ENCODE data around the gene ANGPTL5. TPM values are rescaled to one million over a fixed set of nuclear protein-coding genes. Genes with fewer than 3 reads are reported as not detected.
A peak's percentile ranks its signal among the peaks of the same experiment; 100 is the strongest.

The ANGPTL5 gene
- total RNA-seq, 4 donors from 2014 or later = 0.24 TPM; not detected in 3

- no peaks in the 10 kb centered on the region for H3K27me3 ChIP-seq
- peak in 1 of 2 donors; percentile 48 for DNase-seq
- H3K27ac ChIP-seq = peak overlapping the region; percentile 86 to 94
- intact Hi-C loops (cut with DNase I; ENCODE audit: low total_unique reads) = no loop called here
- H3K4me1 ChIP-seq = peaks cover 0 to 5% of the 10 kb centered on the region in 2 donors
- no peaks in the 10 kb centered on the region for H3K36me3 ChIP-seq
- TF ChIP-seq CTCF (IDR thresholded peaks at IDR 0.05) = no peak
- no peak for TF ChIP-seq POLR2A (IDR thresholded peaks at IDR 0.05)
- no peaks in the 10 kb centered on the region for H3K9me3 ChIP-seq
- peak overlapping the region; percentile 76 to 83 for H3K4me3 ChIP-seq
Measured at GRCh38 chr11:101914341-101914737, 2.0 kb downstream of the ANGPTL5 start.

- DNase-seq = no peak
- no peak for TF ChIP-seq CTCF (IDR thresholded peaks at IDR 0.05)
- TF ChIP-seq POLR2A (IDR thresholded peaks at IDR 0.05) = no peak
- peaks cover 0 to 5% of the 10 kb centered on the region in 2 donors for H3K4me1 ChIP-seq
- H3K9me3 ChIP-seq = no peaks in the 10 kb centered on the region
- intact Hi-C loops (cut with DNase I; ENCODE audit: low total_unique reads) = no loop called here
- no peak overlapping the region for H3K4me3 ChIP-seq
- peak overlapping the region; percentile 86 to 94 for H3K27ac ChIP-seq
- no peaks in the 10 kb centered on the region for H3K36me3 ChIP-seq
- H3K27me3 ChIP-seq = no peaks in the 10 kb centered on the region
Measured at GRCh38 chr11:101913656-101914055, 2.7 kb downstream of the ANGPTL5 start.

GRCh38 chr11:101912823-101913284 is 3.5 kb downstream of the ANGPTL5 start:
- H3K27ac ChIP-seq = no peak overlapping the region
- H3K4me1 ChIP-seq = peaks cover 0 to 5% of the 10 kb centered on the region in 2 donors
- H3K4me3 ChIP-seq = no peak overlapping the region
- no peaks in the 10 kb centered on the region for H3K27me3 ChIP-seq
- no peaks in the 10 kb centered on the region for H3K36me3 ChIP-seq
- TF ChIP-seq CTCF (IDR thresholded peaks at IDR 0.05) (no peak), POLR2A (IDR thresholded peaks at IDR 0.05) (no peak)
- intact Hi-C loops (cut with DNase I; ENCODE audit: low total_unique reads) = no loop called here
- H3K9me3 ChIP-seq = no peaks in the 10 kb centered on the region
- DNase-seq = no peak

- Histone ChIP-seq H3K4me3 (no peak overlapping the region), H3K36me3 (no peaks in the 10 kb centered on the region), H3K4me1 (peaks cover 0 to 3% of the 10 kb centered on the region in 2 donors), H3K9me3 (no peaks in the 10 kb centered on the region), H3K27ac (no peak overlapping the region), H3K27me3 (no peaks in the 10 kb centered on the region)
- no peak for TF ChIP-seq POLR2A (IDR thresholded peaks at IDR 0.05)
- TF ChIP-seq CTCF (IDR thresholded peaks at IDR 0.05) = no peak
- intact Hi-C loops (cut with DNase I; ENCODE audit: low total_unique reads) = no loop called here
- no peak for DNase-seq
Measured at GRCh38 chr11:101909087-101909486, 7.2 kb downstream of the ANGPTL5 start.

GRCh38 chr11:101907815-101908214 is 8.5 kb downstream of the ANGPTL5 start:
- no peaks in the 10 kb centered on the region for H3K36me3 ChIP-seq
- intact Hi-C loops (cut with DNase I; ENCODE audit: low total_unique reads) = no loop called here
- H3K9me3 ChIP-seq = no peaks in the 10 kb centered on the region
- TF ChIP-seq CTCF (IDR thresholded peaks at IDR 0.05) = no peak
- TF ChIP-seq POLR2A (IDR thresholded peaks at IDR 0.05) = no peak
- no peaks in the 10 kb centered on the region for H3K27me3 ChIP-seq
- no peak for DNase-seq
- no peaks in the 10 kb centered on the region for H3K4me1 ChIP-seq
- no peak overlapping the region for H3K27ac ChIP-seq
- H3K4me3 ChIP-seq = no peak overlapping the region

Data from uterus (tissue), 4 donors.